IPS-20b (cell line): Measurements from ENCODE around the gene CHST10.

Experiments
- H3K27ac ChIP-seq: one replicate; pipeline ENCODE4 v1.5.1; 2013; ENCODE audit warnings: low read length
- H3K27me3 ChIP-seq: 2 replicates; pipeline ENCODE4 v1.6.1; 2013; ENCODE audit warnings: mild to moderate bottlenecking, low read length, inconsistent platforms; ENCODE audit not compliant: insufficient read depth
- H3K36me3 ChIP-seq: 2 replicates; pipeline ENCODE4 v1.6.1; 2013; ENCODE audit warnings: low read depth, mild to moderate bottlenecking, inconsistent platforms, low read length, moderate library complexity; ENCODE audit not compliant: insufficient read depth
- H3K4me1 ChIP-seq: 2 replicates; pipeline ENCODE4 v1.6.1; 2013; ENCODE audit warnings: mild to moderate bottlenecking, control low read depth, inconsistent platforms, low read length, moderate library complexity; ENCODE audit not compliant: insufficient read depth
- H3K4me3 ChIP-seq: 2 replicates; pipeline ENCODE4 v1.5.1; 2013; ENCODE audit warnings: mild to moderate bottlenecking, low read length, inconsistent platforms
- H3K9ac ChIP-seq: 2 replicates; pipeline ENCODE4 v1.6.1; 2013; ENCODE audit warnings: low read depth, mild to moderate bottlenecking, inconsistent platforms, low read length, moderate library complexity
- H3K9me3 ChIP-seq: 2 replicates; pipeline ENCODE4 v1.6.1; 2013; ENCODE audit warnings: mild to moderate bottlenecking, low read depth, low read length, inconsistent platforms; ENCODE audit not compliant: insufficient read depth

Gene CHST10

GRCh38 chr2:100412881-100413321, 4.6 kb downstream of the CHST10 start:
- no peaks in the 10 kb centered on the region for H3K9me3 ChIP-seq
- no peaks in the 10 kb centered on the region for H3K27me3 ChIP-seq
- peak overlapping the region; percentile 41; the same call in 1 of the 2 replicates for H3K4me3 ChIP-seq
- H3K27ac ChIP-seq, result peak overlapping the region; percentile 69
- peaks cover 11% of the 10 kb centered on the region; the same call in 1 of the 2 replicates for H3K36me3 ChIP-seq
- H3K9ac ChIP-seq, result peak overlapping the region; percentile 62; the same call in 1 of the 2 replicates
- H3K4me1 ChIP-seq, result peaks cover 55% of the 10 kb centered on the region

GRCh38 chr2:100412466-100412865, 5.0 kb downstream of the CHST10 start:
- peak overlapping the region; percentile 69 for H3K27ac ChIP-seq
- peaks cover 53% of the 10 kb centered on the region for H3K4me1 ChIP-seq
- peaks cover 11% of the 10 kb centered on the region; the same call in 1 of the 2 replicates for H3K36me3 ChIP-seq
- H3K9me3 ChIP-seq, result no peaks in the 10 kb centered on the region
- H3K27me3 ChIP-seq, result no peaks in the 10 kb centered on the region
- peak overlapping the region; percentile 41; the same call in 1 of the 2 replicates for H3K4me3 ChIP-seq
- H3K9ac ChIP-seq, result peak overlapping the region; percentile 62; the same call in 1 of the 2 replicates

DNA sequence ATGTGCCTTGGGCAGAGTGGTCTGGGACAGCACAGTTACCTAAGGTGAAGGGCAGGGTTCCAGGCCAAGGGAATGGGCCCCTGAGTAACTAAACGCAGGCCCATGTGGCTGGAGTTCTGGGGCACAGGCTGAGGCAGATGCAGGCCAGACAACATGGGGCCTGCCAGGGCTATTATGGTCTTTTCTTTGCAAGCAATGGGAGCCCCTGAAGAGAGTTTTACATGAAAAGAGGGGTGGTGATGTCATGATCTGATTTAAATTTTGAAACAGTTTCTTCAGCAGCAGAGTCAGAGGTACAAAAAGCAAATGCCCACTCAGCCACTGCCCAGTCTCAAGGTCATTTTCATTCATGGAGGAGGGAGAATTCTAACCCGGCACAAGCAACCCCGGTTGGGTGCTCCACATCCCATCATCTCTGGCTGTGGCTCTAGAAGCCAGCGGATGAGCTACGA, 5.6 kb downstream of the CHST10 start:
- Histone ChIP-seq H3K27me3 (no peaks in the 10 kb centered on the region), H3K27ac (peak overlapping the region; percentile 92), H3K36me3 (peaks cover 11% of the 10 kb centered on the region; the same call in 1 of the 2 replicates), H3K9me3 (no peaks in the 10 kb centered on the region), H3K4me1 (peaks cover 53% of the 10 kb centered on the region), H3K9ac (peak overlapping the region; percentile 73), H3K4me3 (peak overlapping the region; percentile 44; the same call in 1 of the 2 replicates)

DNA sequence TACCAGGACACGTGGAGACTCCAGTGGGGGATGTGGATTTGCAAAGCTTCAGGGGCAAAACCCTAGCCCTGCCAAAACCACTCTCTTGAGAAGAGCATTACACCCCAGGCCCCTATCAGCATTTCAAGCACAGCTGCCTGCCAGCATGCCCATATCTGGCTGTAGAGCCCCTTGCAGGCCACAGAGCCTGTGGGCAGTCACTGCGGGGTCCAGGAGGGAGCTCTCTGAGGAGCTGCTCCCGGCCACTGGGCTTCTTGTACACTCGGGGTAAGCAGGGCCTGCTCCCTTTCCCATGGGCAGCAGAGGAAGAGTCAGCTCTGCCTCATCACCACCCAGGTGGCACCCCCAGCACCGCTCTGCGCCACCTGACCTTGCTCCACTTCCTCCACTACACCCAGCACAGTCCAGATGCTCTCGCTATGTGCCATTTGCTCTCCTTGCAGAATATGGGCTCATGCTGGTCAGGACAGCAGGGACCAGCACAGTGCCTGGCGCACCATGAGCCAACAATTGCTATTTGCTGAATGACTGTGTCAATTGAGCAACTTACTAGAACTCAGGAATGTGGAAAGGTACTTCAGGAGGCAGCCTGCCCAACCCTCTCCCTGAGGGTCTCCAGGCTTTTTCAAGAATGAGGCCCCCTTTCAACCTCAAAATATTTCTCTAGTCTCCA, 7.4 kb downstream of the CHST10 start:
- peaks cover 27% of the 10 kb centered on the region for H3K36me3 ChIP-seq
- H3K9ac ChIP-seq, result no peak overlapping the region; the same call in 1 of the 2 replicates
- no peak overlapping the region for H3K4me3 ChIP-seq
- H3K4me1 ChIP-seq, result peaks cover 46% of the 10 kb centered on the region
- H3K27ac ChIP-seq, result no peak overlapping the region
- H3K27me3 ChIP-seq, result no peaks in the 10 kb centered on the region
- H3K9me3 ChIP-seq, result no peaks in the 10 kb centered on the region

GRCh38 chr2:100409461-100409860, 8.0 kb downstream of the CHST10 start:
- Histone ChIP-seq H3K27me3 (no peaks in the 10 kb centered on the region), H3K9ac (no peak overlapping the region), H3K27ac (no peak overlapping the region), H3K4me1 (peaks cover 39% of the 10 kb centered on the region), H3K4me3 (no peak overlapping the region), H3K9me3 (no peaks in the 10 kb centered on the region), H3K36me3 (peaks cover 28% of the 10 kb centered on the region)

DNA sequence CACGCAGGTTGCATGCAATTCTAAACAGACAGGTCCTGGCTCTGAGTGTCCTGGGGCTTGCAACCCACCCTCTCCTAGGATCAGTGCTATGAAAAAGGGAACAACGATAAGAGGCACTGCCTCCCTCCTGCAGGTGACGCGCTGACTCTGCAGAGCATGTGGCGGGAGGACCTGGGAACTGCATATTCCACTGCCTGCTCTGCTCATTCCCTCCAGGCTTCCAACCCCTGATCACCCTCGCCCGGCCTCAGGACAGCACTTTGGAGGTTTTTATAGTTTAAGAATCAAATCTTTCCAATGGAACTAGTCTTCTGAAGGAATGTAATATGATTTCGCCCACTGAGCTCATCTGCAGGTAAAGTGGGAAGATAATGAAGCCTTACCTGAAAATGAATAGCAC, 8.5 kb downstream of the CHST10 start:
- peaks cover 34% of the 10 kb centered on the region for H3K4me1 ChIP-seq
- H3K4me3 ChIP-seq, result no peak overlapping the region
- H3K9ac ChIP-seq, result peak overlapping the region; percentile 4; the same call in 1 of the 2 replicates
- H3K9me3 ChIP-seq, result no peaks in the 10 kb centered on the region
- peaks cover 28% of the 10 kb centered on the region for H3K36me3 ChIP-seq
- H3K27me3 ChIP-seq, result no peaks in the 10 kb centered on the region
- no peak overlapping the region for H3K27ac ChIP-seq

DNA sequence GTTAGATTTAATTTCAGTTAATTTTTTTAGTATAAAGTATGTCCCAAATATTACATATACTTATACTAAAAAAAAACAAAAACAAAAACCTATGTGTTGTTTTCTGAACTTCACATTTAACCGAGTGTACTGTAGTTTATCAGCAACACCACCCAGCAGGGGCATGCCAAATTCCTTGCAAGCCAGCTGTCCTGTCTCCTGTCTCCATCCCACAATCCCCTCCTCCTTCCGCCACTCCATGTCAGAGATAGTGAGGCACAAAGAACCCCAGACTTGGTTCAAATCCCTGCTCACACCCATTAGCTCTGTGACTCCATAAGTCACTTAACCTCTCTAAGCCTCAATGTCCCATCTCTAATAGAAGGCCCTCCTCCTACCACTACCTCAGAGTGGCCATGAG, 9.4 kb downstream of the CHST10 start:
- no peaks in the 10 kb centered on the region for H3K27me3 ChIP-seq
- H3K36me3 ChIP-seq, result peaks cover 35% of the 10 kb centered on the region
- H3K9me3 ChIP-seq, result no peaks in the 10 kb centered on the region
- no peak overlapping the region for H3K9ac ChIP-seq
- H3K4me3 ChIP-seq, result no peak overlapping the region
- H3K27ac ChIP-seq, result no peak overlapping the region
- H3K4me1 ChIP-seq, result peaks cover 26% of the 10 kb centered on the region

GRCh38 chr2:100407563-100407962, 9.9 kb downstream of the CHST10 start:
- no peaks in the 10 kb centered on the region for H3K27me3 ChIP-seq
- peaks cover 40% of the 10 kb centered on the region for H3K36me3 ChIP-seq
- H3K9ac ChIP-seq, result no peak overlapping the region
- H3K4me3 ChIP-seq, result no peak overlapping the region
- H3K4me1 ChIP-seq, result peaks cover 20% of the 10 kb centered on the region
- no peaks in the 10 kb centered on the region for H3K9me3 ChIP-seq
- H3K27ac ChIP-seq, result no peak overlapping the region

GRCh38 chr2:100407073-100407472, 10.4 kb downstream of the CHST10 start:
- peaks cover 45% of the 10 kb centered on the region for H3K36me3 ChIP-seq
- H3K27me3 ChIP-seq, result no peaks in the 10 kb centered on the region
- H3K27ac ChIP-seq, result no peak overlapping the region
- H3K9me3 ChIP-seq, result no peaks in the 10 kb centered on the region
- H3K4me3 ChIP-seq, result no peak overlapping the region
- H3K4me1 ChIP-seq, result peaks cover 15% of the 10 kb centered on the region
- H3K9ac ChIP-seq, result no peak overlapping the region

DNA sequence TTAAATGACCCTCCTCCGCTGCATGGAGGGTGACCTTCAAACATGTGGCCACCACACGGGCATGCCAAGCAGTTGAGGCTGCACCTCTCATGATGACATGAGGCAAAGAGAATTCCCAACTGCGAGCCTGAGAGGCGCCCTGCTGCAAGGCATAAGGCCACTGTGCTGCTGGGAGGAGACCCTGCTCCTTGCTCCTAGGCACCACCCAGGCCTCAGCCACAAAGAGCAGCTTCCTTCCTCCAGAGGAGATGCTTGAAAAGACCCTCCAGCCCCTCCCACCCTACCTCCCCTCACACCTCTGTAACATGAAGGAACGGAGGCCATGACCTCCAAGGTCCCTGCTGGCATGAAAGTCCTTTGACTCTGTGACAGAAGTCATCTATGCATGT, 11.4 kb downstream of the CHST10 start:
- no peak overlapping the region for H3K27ac ChIP-seq
- no peak overlapping the region for H3K9ac ChIP-seq
- H3K36me3 ChIP-seq, result peaks cover 54% of the 10 kb centered on the region
- no peaks in the 10 kb centered on the region for H3K9me3 ChIP-seq
- no peaks in the 10 kb centered on the region for H3K27me3 ChIP-seq
- H3K4me1 ChIP-seq, result peaks cover 7% of the 10 kb centered on the region; the same call in 1 of the 2 replicates
- no peak overlapping the region for H3K4me3 ChIP-seq

- no peaks in the 10 kb centered on the region for H3K27me3 ChIP-seq
- H3K36me3 ChIP-seq, result peaks cover 58% of the 10 kb centered on the region
- H3K4me1 ChIP-seq, result peaks cover 7% of the 10 kb centered on the region; the same call in 1 of the 2 replicates
- H3K27ac ChIP-seq, result no peak overlapping the region
- no peak overlapping the region for H3K9ac ChIP-seq
- H3K4me3 ChIP-seq, result no peak overlapping the region
- H3K9me3 ChIP-seq, result no peaks in the 10 kb centered on the region
These were observed 11.9 kb downstream of the CHST10 start for GRCh38 chr2:100405403-100406119.
